Measurements from ENCODE around the gene ST3GAL5.

The ST3GAL5 gene

DNA sequence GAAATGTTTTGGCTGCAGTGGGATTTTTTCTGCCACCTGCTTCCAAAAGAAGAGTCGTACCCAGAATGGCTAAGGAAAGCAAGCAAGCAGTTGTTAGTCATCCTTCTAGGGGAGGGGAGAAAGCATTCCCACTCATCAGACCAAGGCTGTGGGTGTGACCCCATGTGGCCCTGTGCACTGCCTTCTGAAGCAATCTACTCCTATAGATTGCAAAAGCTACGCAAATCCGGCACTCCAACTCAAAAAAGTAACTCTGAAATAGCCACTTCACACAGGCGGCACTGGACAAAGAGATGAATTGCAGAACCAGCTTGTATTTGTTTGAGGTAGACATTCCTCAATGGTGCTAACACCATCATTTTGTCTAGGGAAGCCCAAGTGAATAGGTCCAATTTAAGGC lies 44.3 kb downstream of the ST3GAL5 start:
- no peak for DNase-seq
- Mint-ChIP-seq H3K36me3 (ENCODE audit: low read depth) (peaks cover 11% of the 10 kb centered on the region), H3K27me3 (ENCODE audit: low read depth, poor library complexity) (no peaks in the 10 kb centered on the region), H3K27ac (no peak overlapping the region), H3K9me3 (peaks cover 8% of the 10 kb centered on the region), H3K4me1 (peaks cover 10% of the 10 kb centered on the region), H3K4me3 (no peak overlapping the region)
- TF ChIP-seq, protein P1, sequence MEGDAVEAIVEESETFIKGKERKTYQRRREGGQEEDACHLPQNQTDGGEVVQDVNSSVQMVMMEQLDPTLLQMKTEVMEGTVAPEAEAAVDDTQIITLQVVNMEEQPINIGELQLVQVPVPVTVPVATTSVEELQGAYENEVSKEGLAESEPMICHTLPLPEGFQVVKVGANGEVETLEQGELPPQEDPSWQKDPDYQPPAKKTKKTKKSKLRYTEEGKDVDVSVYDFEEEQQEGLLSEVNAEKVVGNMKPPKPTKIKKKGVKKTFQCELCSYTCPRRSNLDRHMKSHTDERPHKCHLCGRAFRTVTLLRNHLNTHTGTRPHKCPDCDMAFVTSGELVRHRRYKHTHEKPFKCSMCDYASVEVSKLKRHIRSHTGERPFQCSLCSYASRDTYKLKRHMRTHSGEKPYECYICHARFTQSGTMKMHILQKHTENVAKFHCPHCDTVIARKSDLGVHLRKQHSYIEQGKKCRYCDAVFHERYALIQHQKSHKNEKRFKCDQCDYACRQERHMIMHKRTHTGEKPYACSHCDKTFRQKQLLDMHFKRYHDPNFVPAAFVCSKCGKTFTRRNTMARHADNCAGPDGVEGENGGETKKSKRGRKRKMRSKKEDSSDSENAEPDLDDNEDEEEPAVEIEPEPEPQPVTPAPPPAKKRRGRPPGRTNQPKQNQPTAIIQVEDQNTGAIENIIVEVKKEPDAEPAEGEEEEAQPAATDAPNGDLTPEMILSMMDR (IDR thresholded peaks at IDR 0.05): no peak

DNA sequence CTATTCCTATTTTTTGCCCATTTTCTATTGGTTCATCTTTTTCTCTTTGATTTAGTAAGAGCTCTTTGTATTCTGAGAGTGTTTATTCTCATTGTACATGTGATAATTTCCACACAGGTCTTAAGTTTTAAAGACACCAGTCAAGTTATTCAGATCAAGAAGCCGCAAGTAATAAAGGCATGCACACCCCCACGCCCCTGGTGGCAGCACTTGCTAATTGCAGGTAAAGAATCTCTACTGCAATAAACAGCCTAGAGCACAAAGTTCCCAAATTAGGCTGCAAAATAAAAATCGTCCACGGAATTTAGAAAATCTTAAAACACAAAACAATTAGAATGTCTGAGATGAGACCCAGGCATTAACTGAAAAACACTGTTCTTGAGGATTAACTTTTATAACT lies 45.2 kb downstream of the ST3GAL5 start:
- TF ChIP-seq, protein P1 (IDR thresholded peaks at IDR 0.05): peak; percentile 42
- H3K27ac Mint-ChIP-seq: no peak overlapping the region
- H3K9me3 Mint-ChIP-seq: peaks cover 8% of the 10 kb centered on the region
- H3K4me1 Mint-ChIP-seq: peaks cover 8% of the 10 kb centered on the region
- H3K36me3 Mint-ChIP-seq (ENCODE audit: low read depth): peaks cover 13% of the 10 kb centered on the region
- no peak overlapping the region for H3K4me3 Mint-ChIP-seq
- DNase-seq: no peak
- peaks cover 3% of the 10 kb centered on the region for H3K27me3 Mint-ChIP-seq (ENCODE audit: low read depth, poor library complexity)

DNA sequence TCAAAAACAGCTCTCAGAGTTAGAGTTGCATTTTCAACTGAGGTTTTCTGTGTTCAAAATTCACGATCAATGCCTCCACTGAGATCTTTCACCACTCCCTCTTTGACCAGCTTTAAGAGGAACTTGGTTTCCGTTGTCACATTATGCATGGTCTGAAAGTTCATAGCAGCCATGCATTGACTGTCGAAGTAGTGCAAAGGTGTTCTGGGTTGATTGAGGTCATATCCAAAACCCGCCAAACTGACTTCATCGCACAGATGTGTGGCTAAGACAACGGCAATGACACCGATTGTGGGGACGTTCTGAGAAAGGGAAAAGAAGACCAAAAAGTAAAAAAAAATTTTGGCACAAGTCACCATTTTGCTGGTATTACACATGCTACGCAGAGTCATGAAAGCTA lies 48.7 kb downstream of the ST3GAL5 start:
- no peaks in the 10 kb centered on the region for H3K4me1 Mint-ChIP-seq
- TF ChIP-seq, protein P1 (IDR thresholded peaks at IDR 0.05): no peak
- peaks cover 13% of the 10 kb centered on the region for H3K36me3 Mint-ChIP-seq (ENCODE audit: low read depth)
- H3K27me3 Mint-ChIP-seq (ENCODE audit: low read depth, poor library complexity): peaks cover 10% of the 10 kb centered on the region
- H3K9me3 Mint-ChIP-seq: peaks cover 23% of the 10 kb centered on the region
- H3K27ac Mint-ChIP-seq: no peak overlapping the region
- no peak overlapping the region for H3K4me3 Mint-ChIP-seq
- no peak for DNase-seq

DNA sequence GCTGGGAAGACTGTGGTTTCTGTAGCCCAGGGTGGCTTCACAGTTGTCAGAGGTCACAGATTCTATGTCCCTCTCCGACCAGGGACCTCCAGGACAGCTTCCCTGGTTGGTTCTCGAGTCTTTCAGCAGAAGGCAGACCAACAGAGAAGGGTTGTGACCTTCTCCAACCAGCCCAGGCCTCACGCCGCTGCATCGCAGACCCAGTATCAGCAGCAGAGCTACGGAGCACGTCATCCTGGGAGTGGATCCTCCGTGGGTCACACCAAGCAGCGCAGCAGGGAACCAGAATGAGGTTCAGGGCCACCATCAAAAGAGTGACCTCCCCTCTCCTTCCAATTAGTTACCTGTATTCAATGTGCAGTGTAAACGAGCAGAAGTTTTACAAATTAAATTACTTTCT lies 49.3 kb downstream of the ST3GAL5 start:
- Mint-ChIP-seq H3K9me3 (peaks cover 30% of the 10 kb centered on the region), H3K4me1 (no peaks in the 10 kb centered on the region), H3K36me3 (ENCODE audit: low read depth) (peaks cover 13% of the 10 kb centered on the region), H3K4me3 (no peak overlapping the region), H3K27ac (no peak overlapping the region), H3K27me3 (ENCODE audit: low read depth, poor library complexity) (peaks cover 10% of the 10 kb centered on the region)
- TF ChIP-seq, protein P1 (IDR thresholded peaks at IDR 0.05): no peak
- no peak for DNase-seq

DNA sequence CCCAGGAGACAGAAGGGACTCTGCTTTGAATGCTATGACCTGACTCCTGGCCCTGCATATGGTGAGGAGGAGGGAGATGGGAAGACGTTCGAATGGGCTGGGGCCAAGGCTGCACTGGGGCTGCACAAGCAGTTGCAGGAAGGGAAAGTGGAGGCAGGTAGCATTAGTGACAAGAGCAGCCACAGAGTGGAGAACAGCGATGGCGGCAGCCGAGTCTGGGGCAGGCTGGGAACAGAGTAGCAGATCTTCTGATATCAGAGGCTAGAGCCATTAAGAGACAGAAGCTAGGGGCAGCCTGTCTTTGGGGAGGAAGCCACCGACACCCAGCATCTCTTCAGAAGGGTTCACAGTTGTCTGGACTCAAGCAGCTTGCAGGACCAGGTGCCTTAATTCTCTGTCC lies 50.1 kb downstream of the ST3GAL5 start:
- peaks cover 10% of the 10 kb centered on the region for H3K27me3 Mint-ChIP-seq (ENCODE audit: low read depth, poor library complexity)
- TF ChIP-seq, protein P1 (IDR thresholded peaks at IDR 0.05): no peak
- no peak for DNase-seq
- no peak overlapping the region for H3K4me3 Mint-ChIP-seq
- peaks cover 29% of the 10 kb centered on the region for H3K9me3 Mint-ChIP-seq
- peak overlapping the region; percentile 20 for H3K27ac Mint-ChIP-seq
- peaks cover 13% of the 10 kb centered on the region for H3K36me3 Mint-ChIP-seq (ENCODE audit: low read depth)
- H3K4me1 Mint-ChIP-seq: no peaks in the 10 kb centered on the region

DNA sequence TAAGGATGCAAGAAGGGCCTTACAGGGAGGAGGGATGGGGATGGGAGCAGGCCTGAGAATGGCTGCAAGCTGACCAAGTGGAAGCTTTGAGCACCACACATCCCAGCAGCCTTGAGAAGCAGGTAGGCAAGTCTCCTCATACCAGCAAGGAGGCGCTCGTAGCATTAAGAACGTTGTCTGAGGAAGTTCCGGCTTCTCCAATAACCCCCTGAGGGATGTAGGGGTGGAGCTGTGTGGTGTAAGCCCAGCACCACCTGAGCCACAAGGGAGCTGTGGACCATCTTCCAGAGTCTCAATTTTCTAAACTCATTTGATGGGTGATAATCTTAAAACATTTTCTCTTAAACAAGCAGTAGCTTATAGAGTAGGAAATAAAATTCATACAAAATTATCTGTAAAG lies 50.6 kb downstream of the ST3GAL5 start:
- DNase-seq: no peak
- TF ChIP-seq, protein P1 (IDR thresholded peaks at IDR 0.05): no peak
- no peak overlapping the region for H3K4me3 Mint-ChIP-seq
- peaks cover 25% of the 10 kb centered on the region for H3K9me3 Mint-ChIP-seq
- no peaks in the 10 kb centered on the region for H3K4me1 Mint-ChIP-seq
- H3K27me3 Mint-ChIP-seq (ENCODE audit: low read depth, poor library complexity): peaks cover 10% of the 10 kb centered on the region
- no peak overlapping the region for H3K27ac Mint-ChIP-seq
- H3K36me3 Mint-ChIP-seq (ENCODE audit: low read depth): peaks cover 8% of the 10 kb centered on the region
